ENCODE data around the gene SLC25A45.
"Not testable (repeated sequence)": the region's sequence is repeated elsewhere in the genome, so short reads cannot be mapped to it uniquely, and the experiment has no call there.

SLC25A45 gene

GRCh38 chr11:65362966-65363365 is 19.5 kb downstream of the SLC25A45 start:
- DNase-seq (ENCODE audit: low spot score), result no peak

DNA sequence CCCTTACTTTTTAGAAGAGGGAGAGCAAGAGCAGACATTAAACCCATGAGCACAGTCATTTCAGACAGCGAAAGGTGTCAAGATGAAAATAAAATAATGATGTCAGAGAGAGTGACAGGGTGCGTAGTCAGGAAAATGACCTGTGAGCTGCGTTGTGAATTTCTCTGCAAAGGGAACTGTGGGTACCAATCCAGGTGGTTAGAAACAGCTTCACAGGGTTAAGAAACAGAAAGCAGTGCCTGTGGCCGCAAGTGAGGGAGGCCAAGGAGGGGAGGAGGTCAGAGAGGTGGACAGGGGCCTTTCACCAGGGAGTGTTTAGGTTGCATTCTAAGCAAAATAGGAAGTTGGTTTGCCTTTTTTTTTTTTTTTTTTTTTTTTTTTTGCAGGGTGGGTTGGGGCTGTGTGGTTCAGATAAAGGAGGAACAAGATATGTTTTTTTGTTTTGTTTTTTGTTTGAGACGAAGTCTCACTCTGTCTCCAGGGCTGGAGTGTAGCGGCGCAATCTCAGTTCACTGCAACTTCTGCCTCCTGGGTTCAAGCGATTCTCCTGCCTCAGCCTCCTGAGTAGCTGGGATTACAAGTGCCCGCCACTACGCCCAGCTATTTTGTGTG is 20.0 kb downstream of the SLC25A45 start:
- DNase-seq (ENCODE audit: low spot score), result no peak

GRCh38 chr11:65357856-65358356 is 24.5 kb downstream of the SLC25A45 start:
- DNase-seq (ENCODE audit: low spot score), result no peak

- no peak for DNase-seq (ENCODE audit: low spot score)
These were observed 26.0 kb downstream of the SLC25A45 start for GRCh38 chr11:65356394-65356972.

DNA sequence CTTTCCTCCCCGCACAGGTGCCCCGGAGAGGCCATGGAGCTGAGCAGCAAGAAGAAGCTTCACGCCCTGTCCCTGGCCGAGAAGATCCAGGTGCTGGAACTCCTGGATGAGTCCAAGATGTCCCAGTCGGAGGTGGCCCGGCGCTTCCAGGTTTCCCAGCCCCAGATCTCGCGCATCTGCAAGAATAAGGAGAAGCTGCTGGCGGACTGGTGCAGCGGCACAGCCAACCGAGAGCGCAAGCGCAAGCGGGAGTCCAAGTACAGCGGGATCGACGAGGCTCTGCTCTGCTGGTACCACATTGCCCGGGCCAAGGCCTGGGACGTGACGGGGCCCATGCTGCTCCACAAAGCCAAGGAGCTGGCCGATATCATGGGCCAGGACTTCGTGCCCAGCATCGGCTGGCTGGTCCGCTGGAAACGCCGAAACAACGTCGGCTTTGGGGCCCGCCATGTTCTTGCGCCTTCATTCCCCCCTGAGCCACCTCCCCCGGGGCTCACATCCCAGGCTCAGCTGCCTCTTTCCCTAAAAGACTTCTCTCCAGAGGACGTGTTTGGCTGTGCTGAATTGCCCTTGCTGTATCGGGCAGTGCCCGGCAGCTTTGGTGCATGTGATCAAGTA is 26.6 kb downstream of the SLC25A45 start:
- no peak for DNase-seq (ENCODE audit: low spot score)

DNA sequence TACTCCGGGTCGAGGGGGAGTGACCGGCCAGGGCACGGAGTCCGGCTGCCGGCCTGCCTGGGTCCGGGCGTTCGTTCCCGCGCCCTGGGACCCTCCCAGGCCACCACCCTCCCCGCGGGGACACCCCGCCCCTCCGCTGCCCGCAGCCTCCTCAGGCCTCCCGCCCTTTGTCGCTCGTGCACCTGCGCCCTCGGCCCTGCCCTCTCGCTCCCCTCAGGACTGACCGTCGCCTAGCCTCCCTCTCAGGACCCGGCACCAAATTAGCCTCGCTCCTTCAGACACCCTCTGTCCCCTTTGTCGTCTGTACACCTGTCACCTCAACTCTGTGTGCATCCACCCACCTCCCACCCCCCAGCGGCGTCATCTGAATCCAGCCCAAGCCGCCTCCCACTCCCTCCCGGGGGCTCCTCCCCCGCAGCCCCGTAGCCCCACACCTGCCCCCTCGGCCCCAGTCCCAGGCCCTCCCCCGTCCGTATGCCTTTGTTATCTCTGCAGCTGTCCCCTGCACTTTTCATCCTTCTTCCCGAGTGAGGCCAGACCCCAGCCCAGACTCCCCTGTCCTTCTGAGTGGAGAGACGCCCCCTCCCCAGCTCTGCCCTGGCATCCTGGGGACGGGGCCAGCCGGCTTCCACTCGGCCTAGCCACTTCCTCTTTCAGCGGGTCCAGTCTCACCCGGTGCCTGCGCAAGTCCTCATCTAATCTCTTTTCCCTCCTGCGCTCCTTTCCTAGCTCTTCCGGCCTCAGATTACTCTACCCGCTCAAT is 27.3 kb downstream of the SLC25A45 start:
- DNase-seq (ENCODE audit: low spot score), result peak; percentile 71

DNA sequence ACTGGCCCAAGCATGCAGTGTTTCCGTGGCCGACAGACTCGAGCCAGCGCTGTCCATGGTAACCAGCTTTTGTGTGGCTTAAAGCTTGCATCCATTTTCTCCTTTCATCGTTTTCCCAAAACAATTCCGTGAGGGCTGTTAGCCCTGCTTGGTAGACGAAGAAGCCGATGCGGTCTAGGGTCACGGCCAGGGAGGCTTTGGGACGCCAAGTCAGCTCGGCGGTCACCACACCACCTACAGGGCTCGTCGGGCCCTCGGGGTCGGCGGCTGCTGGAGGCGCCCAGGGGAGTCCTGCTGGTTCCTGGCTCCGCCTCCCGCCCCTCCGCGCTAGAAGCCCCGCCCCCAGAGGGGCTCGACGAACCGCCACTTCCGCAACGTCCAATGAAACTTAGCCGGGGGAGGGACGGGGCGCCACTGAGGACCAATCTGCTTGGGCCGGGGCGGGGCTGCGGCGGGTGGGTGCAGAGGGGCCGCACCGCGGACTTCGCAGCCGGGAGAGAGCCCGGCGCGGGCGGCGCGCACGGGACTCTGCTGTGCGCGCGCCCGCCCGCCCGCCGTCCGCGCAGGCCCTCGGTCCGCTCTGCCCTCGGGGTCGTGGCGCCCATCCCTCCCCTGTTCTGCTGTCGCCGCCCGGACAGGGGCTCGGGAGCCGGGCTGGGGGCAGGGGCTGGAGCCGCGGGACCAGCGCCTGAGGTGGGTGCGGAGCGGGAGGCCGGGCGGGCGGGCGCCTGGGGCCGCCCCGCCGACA is 28.0 kb downstream of the SLC25A45 start, which contains the start of gene TIGD3:
Gene TIGD3, plus strand, starts transcription at position 487 of the 748 bp plus-strand sequence. CDS start 1,058 bp downstream, outside the sequence.
- DNase-seq (ENCODE audit: low spot score), result peak; percentile 97

DNA sequence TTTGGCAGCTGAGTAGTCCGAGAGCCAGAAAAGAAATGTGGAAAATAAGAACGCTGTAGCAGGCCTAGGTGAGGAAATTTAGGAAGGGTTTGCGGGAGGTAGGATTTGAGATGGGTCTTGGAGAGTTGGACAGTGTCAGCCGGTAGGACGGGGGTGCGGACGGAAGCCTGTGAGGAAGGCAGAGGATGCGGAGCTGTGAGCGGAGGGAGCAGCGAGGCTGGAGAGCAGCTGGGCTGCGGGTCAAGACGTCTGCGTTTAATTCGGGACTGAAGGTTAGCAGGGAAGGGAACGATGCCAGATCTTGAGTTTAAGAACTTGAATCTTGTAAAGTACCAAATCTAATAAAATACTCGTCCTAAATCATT is 28.6 kb downstream of the SLC25A45 start:
- no peak for DNase-seq (ENCODE audit: low spot score)

GRCh38 chr11:65353376-65353775 is 29.1 kb downstream of the SLC25A45 start:
- DNase-seq (ENCODE audit: low spot score), result no peak

DNA sequence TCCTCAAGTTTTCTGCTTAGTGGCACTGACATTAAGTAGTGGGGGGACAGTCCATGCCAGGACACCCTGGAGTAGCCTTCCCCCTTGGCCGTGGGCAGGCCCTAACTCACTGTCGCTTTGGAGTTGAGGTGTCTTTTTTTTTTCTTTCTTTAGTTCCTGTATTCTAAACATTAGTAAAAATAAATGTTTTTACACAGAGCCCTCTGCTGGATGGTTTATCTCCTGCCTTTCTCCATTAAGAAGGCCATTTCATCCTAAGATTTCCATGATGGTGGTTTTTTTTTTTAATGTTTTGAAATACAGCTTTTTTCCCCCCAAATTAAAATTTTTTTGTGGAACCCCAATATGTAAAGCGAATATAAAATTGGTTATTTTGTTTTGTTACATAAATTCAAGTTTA is 29.7 kb downstream of the SLC25A45 start:
- peak; percentile 47 for DNase-seq (ENCODE audit: low spot score)

DNA sequence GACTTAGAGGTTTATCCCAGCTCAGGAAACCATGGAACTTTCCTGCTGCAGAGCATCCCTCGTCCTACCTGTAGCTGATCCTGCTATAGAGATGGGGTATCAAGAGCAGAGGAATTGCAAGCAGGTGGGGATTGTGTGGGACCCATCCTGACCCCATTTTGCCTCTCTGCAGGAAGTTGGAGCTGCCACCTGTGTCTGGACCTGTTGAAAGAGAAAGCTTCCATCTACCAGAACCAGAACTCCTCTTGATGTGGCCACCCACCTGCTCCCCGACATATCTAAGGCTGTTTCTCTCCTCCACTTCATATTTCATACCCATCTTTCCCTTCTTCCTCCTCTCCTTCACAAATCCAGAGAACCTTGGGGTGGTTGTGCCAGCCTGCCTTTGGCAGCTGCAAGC is 30.9 kb downstream of the SLC25A45 start:
- DNase-seq (ENCODE audit: low spot score), result no peak

DNA sequence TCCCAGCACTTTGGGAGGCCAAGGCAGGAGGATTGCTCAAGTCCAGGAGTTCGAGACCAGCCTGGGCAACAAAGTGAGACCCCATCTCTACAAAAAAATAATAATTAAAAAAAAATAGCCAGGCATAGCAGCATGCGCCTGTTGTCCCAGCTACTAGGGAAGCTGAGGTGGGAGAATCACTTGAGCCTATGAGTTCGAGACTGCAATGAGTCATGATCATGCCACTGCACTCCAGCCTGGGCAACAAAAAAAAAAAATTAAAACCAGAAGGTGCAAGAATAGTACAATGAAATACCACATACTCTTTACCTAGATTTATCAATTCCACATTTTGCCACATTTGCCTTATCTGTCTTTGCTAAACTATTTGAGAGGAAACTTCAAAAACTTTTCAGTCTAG is 40.6 kb downstream of the SLC25A45 start:
- DNase-seq (ENCODE audit: low spot score), result no peak

- DNase-seq (ENCODE audit: low spot score), result no peak
These were observed 42.2 kb downstream of the SLC25A45 start for GRCh38 chr11:65340226-65340625.

DNA sequence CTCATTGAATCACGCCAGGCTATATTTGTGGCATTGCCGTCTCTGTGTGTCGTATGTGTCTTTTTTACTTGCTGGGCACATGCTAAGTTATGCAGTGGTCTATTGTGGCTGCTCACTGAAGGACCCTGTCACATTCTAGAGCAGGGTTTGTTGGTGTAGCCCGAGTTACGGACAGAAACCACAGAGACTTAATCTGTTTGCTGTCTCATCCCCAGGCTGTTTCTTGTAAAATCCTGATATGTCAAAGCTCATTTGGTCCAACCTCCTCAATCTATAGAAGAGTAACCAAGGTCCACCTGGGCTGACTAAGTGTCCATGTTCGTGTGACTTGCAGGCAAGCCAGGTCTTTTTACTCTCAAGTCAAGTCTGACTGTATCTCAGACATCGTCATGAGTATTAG is 43.8 kb downstream of the SLC25A45 start:
- DNase-seq (ENCODE audit: low spot score), result no peak

DNA sequence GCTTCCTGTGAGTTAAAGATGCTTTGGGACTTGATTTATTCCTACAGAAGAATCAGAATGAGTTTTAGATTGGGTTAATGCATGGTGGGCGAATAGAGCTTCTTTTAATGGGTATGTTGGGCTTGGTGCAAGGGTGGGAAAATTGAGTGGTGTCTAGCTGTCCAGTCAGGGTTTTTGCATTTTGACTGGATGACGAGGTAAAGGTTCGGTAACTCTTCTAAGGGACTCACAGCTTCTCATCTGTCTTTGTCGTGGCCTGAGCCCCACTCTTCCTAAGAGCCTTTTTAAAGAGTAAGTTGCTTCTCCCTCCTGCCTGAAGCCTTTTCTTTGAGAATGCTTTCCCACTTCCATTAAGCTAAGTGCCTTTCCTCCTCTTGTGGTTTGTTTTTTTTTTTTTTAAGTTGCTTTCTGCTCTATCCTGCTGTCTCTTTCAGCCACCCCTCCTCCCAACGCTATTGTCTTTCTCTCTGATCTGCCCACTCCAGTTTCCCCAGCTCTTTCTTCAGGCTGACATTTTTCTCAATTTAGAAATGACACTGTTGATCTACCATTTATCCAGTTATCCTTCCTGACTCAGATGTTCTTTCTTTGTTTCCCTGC is 47.6 kb downstream of the SLC25A45 start:
- peak; percentile 14 for DNase-seq (ENCODE audit: low spot score)

GRCh38 chr11:65332591-65332990 is 49.9 kb downstream of the SLC25A45 start:
- not testable (repeated sequence) for DNase-seq (ENCODE audit: low spot score)

DNA sequence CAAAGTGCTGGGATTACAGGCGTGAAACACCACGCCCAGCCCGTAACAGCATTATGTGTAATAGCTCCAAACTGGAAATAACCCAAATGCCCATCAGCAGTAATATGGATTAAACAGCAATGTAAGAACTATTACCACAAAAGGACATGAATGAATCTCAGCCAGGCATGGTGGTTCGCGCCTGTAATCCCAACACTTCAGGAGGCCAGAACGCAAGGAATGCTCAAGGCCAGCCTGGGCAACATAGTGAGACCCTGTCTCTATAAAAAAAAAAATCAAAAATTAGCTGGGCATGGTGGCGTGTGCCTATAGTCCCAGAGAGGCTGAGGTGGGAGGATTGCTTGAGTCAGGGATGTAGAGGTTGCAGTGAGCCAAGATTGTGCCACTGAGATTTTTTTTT is 51.9 kb downstream of the SLC25A45 start:
- no peak for DNase-seq (ENCODE audit: low spot score)

DNA sequence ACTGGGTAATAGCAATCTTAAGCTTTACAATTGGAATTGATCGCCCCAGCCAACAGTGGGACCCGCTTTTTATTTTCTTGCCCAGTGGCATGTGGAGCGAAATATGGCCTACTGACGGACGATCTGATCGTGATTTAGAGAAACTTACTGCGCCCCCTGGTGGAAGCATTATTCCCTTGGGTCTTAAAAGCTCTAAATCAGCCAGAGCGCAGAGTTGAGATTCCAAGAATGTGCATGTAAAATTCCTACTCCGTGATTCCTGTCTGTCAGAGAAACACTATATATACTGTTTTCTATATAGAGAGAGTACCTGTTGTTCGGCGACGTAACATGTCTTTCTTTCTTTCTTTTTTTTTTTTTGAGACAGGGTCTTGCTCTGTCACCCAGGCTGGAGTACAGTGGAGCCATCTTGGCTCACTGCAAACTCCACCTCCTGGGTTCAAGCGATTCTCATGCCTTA is 52.5 kb downstream of the SLC25A45 start:
- DNase-seq (ENCODE audit: low spot score), result peak; percentile 95

DNA sequence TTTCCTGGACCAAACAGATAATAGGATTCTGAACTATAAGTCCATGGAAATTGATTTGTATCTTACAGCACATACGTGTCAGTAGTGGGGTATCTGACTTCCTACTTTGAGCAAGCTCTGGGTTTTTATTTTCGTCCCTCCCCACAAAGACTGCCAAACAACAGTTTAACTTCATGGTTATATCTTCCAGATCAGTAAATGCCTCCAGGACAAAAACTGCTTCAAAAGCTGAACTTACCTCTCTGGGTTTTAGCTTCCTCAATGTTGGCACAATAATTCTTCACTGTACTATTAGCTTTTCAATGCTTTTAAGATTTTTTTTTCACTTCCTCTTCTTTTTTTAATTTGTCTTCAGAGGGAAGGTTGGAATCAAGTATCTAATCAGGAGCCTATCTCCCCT is 53.0 kb downstream of the SLC25A45 start:
- DNase-seq (ENCODE audit: low spot score), result no peak

GRCh38 chr11:65327021-65327420 is 55.4 kb downstream of the SLC25A45 start:
- DNase-seq (ENCODE audit: low spot score), result no peak

DNA sequence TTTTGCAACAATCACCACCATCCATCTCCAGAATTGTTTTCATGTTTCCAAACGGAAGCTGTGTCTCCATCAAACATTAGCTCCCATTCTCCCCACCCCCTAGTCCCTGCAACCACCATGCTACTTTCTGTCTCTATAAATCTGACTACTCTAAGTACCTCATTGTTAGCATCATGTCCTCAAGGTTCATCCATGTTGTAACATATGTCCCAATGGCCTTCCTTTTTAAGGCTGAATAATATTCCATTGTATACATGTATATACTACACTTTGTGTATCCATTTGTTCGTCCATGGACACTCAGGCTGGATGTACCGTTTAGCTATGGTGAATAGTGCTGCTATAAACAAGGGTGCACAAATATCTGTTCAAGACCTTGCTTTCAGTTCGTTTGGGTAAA is 57.0 kb downstream of the SLC25A45 start:
- no peak for DNase-seq (ENCODE audit: low spot score)

All from NAMALWA (cell line).